ENCODE measurements around the gene WWC2. TPM values are rescaled to one million over a fixed set of nuclear protein-coding genes. Genes with fewer than 3 reads are reported as not detected.

The WWC2 gene
- total RNA-seq, 4 donors from 2014 or later = 6.6 to 79.7 (median 9.4) TPM

GRCh38 chr4:183241322-183241640 is 142.2 kb downstream of the WWC2 start:
- H3K36me3 ChIP-seq = no peaks in the 10 kb centered on the region
- H3K9me3 ChIP-seq = peaks cover 0 to 2% of the 10 kb centered on the region in 2 donors
- H3K4me3 ChIP-seq = no peak overlapping the region
- H3K27me3 ChIP-seq = no peaks in the 10 kb centered on the region
- DNase-seq = no peak
- no peak for TF ChIP-seq CTCF (IDR thresholded peaks at IDR 0.05)
- no peak for TF ChIP-seq POLR2AphosphoS5 (IDR thresholded peaks at IDR 0.05)
- no peak for TF ChIP-seq POLR2A (IDR thresholded peaks at IDR 0.05)
- TF ChIP-seq EP300 (IDR thresholded peaks at IDR 0.05; ENCODE audit: low read depth) = no peak
- in situ Hi-C loops (cut with MboI; ENCODE audit: low pct_ligation_motif_present in 1 of 4, low pct_unique_long_range_greater_than_20kb in 1 of 4, low sequenced_read_pairs in 3 of 4) = no loop called here
- WGBS, 2 donors (ENCODE audit: low coverage in 1 of 2) = 55% methylated on average over 4 of the region's 4 CpGs
- no peak overlapping the region for H3K27ac ChIP-seq
- H3K4me1 ChIP-seq = no peaks in the 10 kb centered on the region
- intact Hi-C loops (cut with DNase I; ENCODE audit: low total_unique reads) = no loop called here

DNA sequence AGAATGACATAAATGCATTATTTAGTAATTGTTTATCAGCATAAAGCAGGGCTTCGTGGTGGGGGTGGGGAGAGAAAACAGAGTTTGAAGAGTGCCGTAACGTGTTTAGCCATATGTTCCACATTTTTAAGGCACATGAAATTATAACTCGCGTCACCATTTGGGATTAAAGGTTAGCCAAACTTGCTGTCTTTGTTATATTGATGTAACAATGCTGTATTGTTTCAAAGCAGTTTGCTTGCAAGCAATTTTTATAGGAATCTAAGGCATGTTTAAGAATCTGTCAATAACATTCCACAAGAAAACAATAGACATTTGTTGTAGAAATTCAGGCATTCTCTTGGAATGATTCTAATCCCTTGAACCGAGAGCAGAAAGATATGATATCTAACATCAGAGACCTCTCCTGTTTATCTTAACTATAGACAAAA is 142.7 kb downstream of the WWC2 start:
- TF ChIP-seq POLR2A (IDR thresholded peaks at IDR 0.05) (no peak), POLR2AphosphoS5 (IDR thresholded peaks at IDR 0.05) (no peak), EP300 (IDR thresholded peaks at IDR 0.05; ENCODE audit: low read depth) (no peak), CTCF (IDR thresholded peaks at IDR 0.05) (no peak)
- H3K4me1 ChIP-seq = no peaks in the 10 kb centered on the region
- peaks cover 0 to 2% of the 10 kb centered on the region in 2 donors for H3K9me3 ChIP-seq
- H3K27me3 ChIP-seq = no peaks in the 10 kb centered on the region
- in situ Hi-C loops (cut with MboI; ENCODE audit: low pct_ligation_motif_present in 1 of 4, low pct_unique_long_range_greater_than_20kb in 1 of 4, low sequenced_read_pairs in 3 of 4) = no loop called here
- H3K36me3 ChIP-seq = no peaks in the 10 kb centered on the region
- intact Hi-C loops (cut with DNase I; ENCODE audit: low total_unique reads) = no loop called here
- WGBS, 2 donors (ENCODE audit: low coverage in 1 of 2) = 37 to 45% methylated on average over 6 of the region's 6 CpGs
- H3K4me3 ChIP-seq = no peak overlapping the region
- H3K27ac ChIP-seq = no peak overlapping the region
- DNase-seq = no peak

DNA sequence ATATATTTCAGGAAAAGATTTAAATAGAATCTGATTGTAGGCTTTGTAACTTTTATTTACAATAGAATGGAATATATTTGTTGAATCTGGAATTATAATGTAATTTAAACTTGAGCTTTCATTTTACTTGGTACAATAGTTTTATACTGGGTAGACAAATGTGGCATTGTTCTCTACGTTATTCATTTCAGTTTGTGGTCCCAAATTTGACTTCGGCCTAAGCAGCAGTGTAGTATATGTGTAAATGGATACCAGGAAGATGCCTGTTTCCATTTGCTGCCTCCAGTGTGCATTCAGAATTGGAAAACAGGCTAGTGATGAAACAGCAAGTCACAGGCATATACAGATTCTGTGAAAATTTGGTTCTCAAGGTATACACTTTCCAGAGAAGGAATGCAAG is 143.2 kb downstream of the WWC2 start:
- WGBS, 2 donors (ENCODE audit: low coverage in 1 of 2) = 44 to 66% methylated on average over 2 of the region's 2 CpGs
- intact Hi-C loops (cut with DNase I; ENCODE audit: low total_unique reads) = no loop called here
- in situ Hi-C loops (cut with MboI; ENCODE audit: low pct_ligation_motif_present in 1 of 4, low pct_unique_long_range_greater_than_20kb in 1 of 4, low sequenced_read_pairs in 3 of 4) = no loop called here
- DNase-seq = no peak
- Histone ChIP-seq H3K4me1 (no peaks in the 10 kb centered on the region), H3K9me3 (no peaks in the 10 kb centered on the region), H3K27ac (no peak overlapping the region), H3K4me3 (no peak overlapping the region), H3K36me3 (no peaks in the 10 kb centered on the region), H3K27me3 (no peaks in the 10 kb centered on the region)
- TF ChIP-seq POLR2A (IDR thresholded peaks at IDR 0.05) (no peak), POLR2AphosphoS5 (IDR thresholded peaks at IDR 0.05) (no peak), CTCF (IDR thresholded peaks at IDR 0.05) (no peak), EP300 (IDR thresholded peaks at IDR 0.05; ENCODE audit: low read depth) (no peak)

DNA sequence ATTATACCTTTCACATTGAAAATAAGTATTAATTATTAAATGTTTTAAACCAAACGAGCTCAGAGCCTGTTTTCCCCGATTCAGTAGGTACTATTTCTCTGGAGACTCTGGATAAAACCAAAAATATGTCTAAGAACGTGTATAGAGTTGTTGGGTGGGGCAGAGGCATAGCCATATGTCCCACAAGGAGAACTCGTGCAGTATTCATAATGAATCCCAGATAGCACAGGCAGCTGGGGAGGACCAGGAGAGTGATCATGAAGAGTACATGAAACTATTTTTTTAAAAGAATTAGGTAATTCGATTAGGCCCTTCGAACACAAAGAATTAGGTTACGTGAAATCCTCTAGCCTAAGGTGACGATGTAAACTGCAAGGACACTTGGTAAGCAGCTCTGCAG is 145.0 kb downstream of the WWC2 start:
- no peak overlapping the region for H3K4me3 ChIP-seq
- H3K9me3 ChIP-seq = no peaks in the 10 kb centered on the region
- 86 to 90% methylated on average over 8 of the region's 8 CpGs for WGBS, 2 donors (ENCODE audit: low coverage in 1 of 2)
- intact Hi-C loops (cut with DNase I; ENCODE audit: low total_unique reads) = no loop called here
- no peaks in the 10 kb centered on the region for H3K4me1 ChIP-seq
- TF ChIP-seq POLR2AphosphoS5 (IDR thresholded peaks at IDR 0.05) = no peak
- TF ChIP-seq POLR2A (IDR thresholded peaks at IDR 0.05) = no peak
- no peak for TF ChIP-seq CTCF (IDR thresholded peaks at IDR 0.05)
- TF ChIP-seq EP300 (IDR thresholded peaks at IDR 0.05; ENCODE audit: low read depth) = no peak
- H3K27me3 ChIP-seq = no peaks in the 10 kb centered on the region
- H3K27ac ChIP-seq = no peak overlapping the region
- DNase-seq = no peak
- in situ Hi-C loops (cut with MboI; ENCODE audit: low pct_ligation_motif_present in 1 of 4, low pct_unique_long_range_greater_than_20kb in 1 of 4, low sequenced_read_pairs in 3 of 4) = no loop called here
- H3K36me3 ChIP-seq = no peaks in the 10 kb centered on the region
